SU-DHL-6 (cell line): ENCODE data around the gene DLG3.

Experiments used
- H2AFZ ChIP-seq: fragments of 200-600 bp; sonication (generic); 2 replicates; pipeline ENCODE4 v1.6.1; 2014; ENCODE audit warnings: low read depth, mild to moderate bottlenecking, moderate library complexity, mixed read lengths, antibody characterized with exemption, low read length; ENCODE audit not compliant: severe bottlenecking
- H3F3A ChIP-seq: fragments of 200-600 bp; shearing (Covaris generic); 2 replicates; pipeline ENCODE4 v1.6.0; 2016; ENCODE audit warnings: antibody characterized with exemption, mild to moderate bottlenecking; ENCODE audit not compliant: insufficient read depth
- H3K27ac ChIP-seq: fragments of 200-600 bp; sonication (generic); 2 replicates; pipeline ENCODE4 v1.5.1; 2016; ENCODE audit warnings: low read depth, mild to moderate bottlenecking, low read length, moderate library complexity, mixed read lengths
- H3K27me3 ChIP-seq: fragments of 200-600 bp; sonication (generic), shearing (Covaris generic); 2 replicates; pipeline ENCODE4 v1.6.0; 2014; ENCODE audit warnings: mild to moderate bottlenecking, low read length
- H3K36me3 ChIP-seq: fragments of 200-600 bp; sonication (generic); 2 replicates; pipeline ENCODE4 v1.6.1; 2014; ENCODE audit warnings: mild to moderate bottlenecking, low read length, mixed read lengths
- H3K4me2 ChIP-seq: fragments of 300-600, 200-600 bp; shearing (Covaris generic), sonication (generic); 2 replicates; pipeline ENCODE4 v1.6.0; 2014; ENCODE audit warnings: low read length, low read depth, mild to moderate bottlenecking; ENCODE audit not compliant: poor library complexity, severe bottlenecking
- H3K4me3 ChIP-seq: fragments of 200-600 bp; sonication (generic); 2 replicates; pipeline ENCODE4 v1.5.1; 2014; ENCODE audit warnings: antibody characterized with exemption, low read length, mild to moderate bottlenecking, mixed read lengths; ENCODE audit not compliant: insufficient read depth, poor library complexity, severe bottlenecking
- H3K79me2 ChIP-seq: fragments of 200-600 bp; sonication (generic); 2 replicates; pipeline ENCODE4 v1.6.1; 2014; ENCODE audit warnings: mild to moderate bottlenecking, low read length, moderate library complexity; ENCODE audit not compliant: insufficient read depth
- H3K9ac ChIP-seq: fragments of 200-600 bp; sonication (generic); 2 replicates; pipeline ENCODE4 v1.7.0; 2014; ENCODE audit warnings: mild to moderate bottlenecking, low read length
- H3K9me2 ChIP-seq: fragments of 200-600 bp; sonication (generic); replicated peaks from 2 replicates; pipeline ENCODE4 v1.6.1; 2014; ENCODE audit warnings: low read length; ENCODE audit not compliant: insufficient read depth
- H3K9me3 ChIP-seq: fragments of 200-600 bp; sonication (generic); 2 replicates; pipeline ENCODE4 v1.6.1; 2014; ENCODE audit warnings: low read length, mixed read lengths; ENCODE audit not compliant: insufficient read depth
- H4K20me1 ChIP-seq: fragments of 200-600 bp; sonication (generic); 2 replicates; pipeline ENCODE4 v1.6.1; 2014; ENCODE audit warnings: low read depth, mild to moderate bottlenecking, antibody characterized with exemption, low read length, moderate library complexity, mixed read lengths
- CTCF ChIP-seq: fragments of 200-600 bp; sonication (generic); IDR thresholded peaks from one replicate; pipeline ENCODE4 v1.5.1; 2017; ENCODE audit warnings: antibody characterized with exemption, mild to moderate bottlenecking, low read length, moderate library complexity; ENCODE audit not compliant: insufficient read depth, poor library complexity, severe bottlenecking
- EZH2phosphoT487 ChIP-seq: fragments of 200-600 bp; sonication (generic), shearing (Covaris generic); conservative IDR thresholded peaks from 2 replicates; pipeline ENCODE4 v1.6.1; 2018; ENCODE audit warnings: mild to moderate bottlenecking, antibody characterized with exemption, low read length, moderate library complexity, mixed read lengths

Gene DLG3

GRCh38 chrX:70488856-70489255 is 44.2 kb downstream of the DLG3 start:
- Histone ChIP-seq H3K9me3 (no peaks in the 10 kb centered on the region), H3K27me3 (no peaks in the 10 kb centered on the region), H3K4me2 (no peak overlapping the region), H3K9me2 (no peaks in the 10 kb centered on the region), H3K36me3 (no peaks in the 10 kb centered on the region), H3K27ac (no peak overlapping the region), H3K4me3 (no peak overlapping the region), H3K9ac (no peak overlapping the region), H3F3A (no peaks in the 10 kb centered on the region), H3K79me2 (no peaks in the 10 kb centered on the region), H4K20me1 (no peaks in the 10 kb centered on the region), H2AFZ (no peak overlapping the region)
- TF ChIP-seq EZH2phosphoT487 (no peak), CTCF (no peak)

GRCh38 chrX:70494441-70494840 is 49.8 kb downstream of the DLG3 start:
- Histone ChIP-seq H2AFZ (no peak overlapping the region), H3K79me2 (no peaks in the 10 kb centered on the region), H3K9me3 (no peaks in the 10 kb centered on the region), H3K27me3 (no peaks in the 10 kb centered on the region), H3K4me3 (no peak overlapping the region), H3K9me2 (no peaks in the 10 kb centered on the region), H3K4me2 (no peak overlapping the region), H3K27ac (no peak overlapping the region), H3K9ac (no peak overlapping the region), H3K36me3 (no peaks in the 10 kb centered on the region), H3F3A (no peaks in the 10 kb centered on the region), H4K20me1 (no peaks in the 10 kb centered on the region)
- TF ChIP-seq CTCF: no peak
- TF ChIP-seq EZH2phosphoT487: no peak

- Histone ChIP-seq H3K27ac (no peak overlapping the region), H3K4me3 (no peak overlapping the region), H3K27me3 (no peaks in the 10 kb centered on the region), H3K4me2 (no peak overlapping the region), H3K9me3 (no peaks in the 10 kb centered on the region), H3K79me2 (no peaks in the 10 kb centered on the region), H3F3A (no peaks in the 10 kb centered on the region), H3K9ac (no peak overlapping the region), H2AFZ (no peak overlapping the region), H3K36me3 (no peaks in the 10 kb centered on the region), H4K20me1 (no peaks in the 10 kb centered on the region), H3K9me2 (no peaks in the 10 kb centered on the region)
- no peak for TF ChIP-seq CTCF
- no peak for TF ChIP-seq EZH2phosphoT487
Measured at GRCh38 chrX:70496491-70496890, 51.9 kb downstream of the DLG3 start.
